NCI-H446 treated with DMSO at 0.1 percent for 48 hours (cell line): ENCODE measurements around the gene PXMP4.

Experiments
- DNase-seq: peaks from one replicate; lab custom pipeline; 2025; lab: John Stamatoyannopoulos, UW

The PXMP4 gene

GRCh38 chr20:33669873-33670640, 50.1 kb downstream of the PXMP4 start:
- DNase-seq: no peak

GRCh38 chr20:33669224-33669623, 50.9 kb downstream of the PXMP4 start:
- no peak for DNase-seq

- no peak for DNase-seq
Measured at GRCh38 chr20:33668466-33669155, 51.5 kb downstream of the PXMP4 start.

GRCh38 chr20:33667676-33668465, 52.2 kb downstream of the PXMP4 start:
- DNase-seq: no peak

- DNase-seq: no peak
Measured at GRCh38 chr20:33667245-33667675, 52.9 kb downstream of the PXMP4 start.

GRCh38 chr20:33666293-33667244, 53.5 kb downstream of the PXMP4 start, which contains the start of gene ACTL10:
ACTL10 (plus strand) TSS chr20:33666943; CDS start chr20:33667498, 555 bp downstream.
- DNase-seq: no peak

- no peak for DNase-seq
Measured at GRCh38 chr20:33664762-33665144, 55.4 kb downstream of the PXMP4 start.

- no peak for DNase-seq
Measured at GRCh38 chr20:33664085-33664761, 55.9 kb downstream of the PXMP4 start.

- peak; percentile 41 for DNase-seq
Measured at GRCh38 chr20:33663161-33664084, 56.7 kb downstream of the PXMP4 start.

GRCh38 chr20:33662172-33662571, 57.9 kb downstream of the PXMP4 start, which contains the start of gene C20orf144:
C20orf144 (plus strand) TSS chr20:33662327; CDS start chr20:33662346, 19 bp downstream.
- DNase-seq: no peak

GRCh38 chr20:33660685-33661058, 59.4 kb downstream of the PXMP4 start:
- no peak for DNase-seq

- no peak for DNase-seq
Measured at GRCh38 chr20:33660035-33660684, 60.0 kb downstream of the PXMP4 start.

- no peak for DNase-seq
Measured at GRCh38 chr20:33659341-33660034, 60.6 kb downstream of the PXMP4 start.

- DNase-seq: no peak
Measured at GRCh38 chr20:33658929-33659328, 61.2 kb downstream of the PXMP4 start.

- no peak for DNase-seq
Measured at GRCh38 chr20:33658510-33658909, 61.6 kb downstream of the PXMP4 start.

GRCh38 chr20:33657704-33658095, 62.4 kb downstream of the PXMP4 start:
- DNase-seq: no peak

- DNase-seq: no peak
Measured at GRCh38 chr20:33656783-33657703, 63.1 kb downstream of the PXMP4 start.
